Measurements from ENCODE around the gene TEP1. TPM values are rescaled to one million over a fixed set of nuclear protein-coding genes. Genes with fewer than 3 reads are reported as not detected.

Gene TEP1
- total and polyA plus RNA-seq, 2 of the 13 experiments (the other 11 are each of a cell fraction or from before 2014, with no cell fraction given), result 11.0 to 12.8 TPM

GRCh38 chr14:20343092-20343861 is 70.0 kb downstream of the TEP1 start, which contains the start of gene PARP2 (continued):
- TF ChIP-seq AGO2 (optimal IDR thresholded peaks at IDR 0.05; ENCODE audit: low read depth, low read length) (no peak), ZNF234 (CRISPR knock-in tag; conservative IDR thresholded peaks at IDR 0.05) (peak; percentile 90; the same call in 1 of the 2 replicates), HDAC1 (CRISPR knock-in tag; IDR thresholded peaks at IDR 0.05) (peak; percentile 94), HDAC2 (CRISPR knock-in tag; IDR thresholded peaks at IDR 0.05) (peak; percentile 82), HIC2 (CRISPR knock-in tag; IDR thresholded peaks at IDR 0.05; ENCODE audit: low read depth) (no peak), GMEB2 (CRISPR knock-in tag; IDR thresholded peaks at IDR 0.05; ENCODE audit: low read depth) (no peak), ATM (IDR thresholded peaks at IDR 0.05; ENCODE audit: borderline replicate concordance) (no peak), ZNF225 (CRISPR knock-in tag; IDR thresholded peaks at IDR 0.05) (peak; percentile 72; the same call in 1 of the 2 replicates), ZNF101 (CRISPR knock-in tag; IDR thresholded peaks at IDR 0.05; ENCODE audit: borderline replicate concordance, low read depth) (no peak; the same call in 1 of the 2 replicates), SUZ12 (IDR thresholded peaks at IDR 0.05; ENCODE audit: low read depth, low read length) (peak; percentile 86), SNAPC2 (CRISPR knock-in tag; IDR thresholded peaks at IDR 0.05) (peak; percentile 100), NFKBIZ (CRISPR knock-in tag; IDR thresholded peaks at IDR 0.05) (no peak; the same call in 1 of the 2 replicates), ZMAT5 (CRISPR knock-in tag; IDR thresholded peaks at IDR 0.05; ENCODE audit: borderline replicate concordance, low read depth) (no peak), KDM3A (CRISPR knock-in tag; IDR thresholded peaks at IDR 0.05; ENCODE audit: low read depth) (peak; percentile 87), PCBP1 (IDR thresholded peaks at IDR 0.05; ENCODE audit: borderline replicate concordance, low read depth, low read length) (no peak), E2F1 (CRISPR knock-in tag; IDR thresholded peaks at IDR 0.05) (peak; percentile 99), ZNF746 (CRISPR knock-in tag; IDR thresholded peaks at IDR 0.05) (peak; percentile 66), RBM22 (optimal IDR thresholded peaks at IDR 0.05; ENCODE audit: low read length) (no peak), RCOR2 (CRISPR knock-in tag; IDR thresholded peaks at IDR 0.05) (0 out of 2 replicates have a peak, but pooled peaks have one; percentile 28), KAT7 (CRISPR knock-in tag; IDR thresholded peaks at IDR 0.05; ENCODE audit: borderline replicate concordance) (peak; percentile 87), PBX3 (CRISPR knock-in tag; IDR thresholded peaks at IDR 0.05; ENCODE audit: borderline replicate concordance) (no peak), RFX3 (CRISPR knock-in tag; IDR thresholded peaks at IDR 0.05) (no peak), FOXA1 (IDR thresholded peaks at IDR 0.05) (no peak), FOXA1 (CRISPR knock-in tag; IDR thresholded peaks at IDR 0.05) (peak; percentile 35; the same call in 1 of the 2 replicates), RFX1 (IDR thresholded peaks at IDR 0.05) (no peak), MTA1 (CRISPR knock-in tag; IDR thresholded peaks at IDR 0.05; ENCODE audit: borderline replicate concordance) (peak; percentile 91)
